NCI-H2196 (cell line): Measurements from ENCODE around the gene RRP1.
"Not testable (repeated sequence)": the region's sequence is repeated elsewhere in the genome, so short reads cannot be mapped to it uniquely, and the experiment has no call there.

Source experiments
- DNase-seq: peaks from one replicate; lab custom pipeline; 2025; ENCODE audit not compliant: unreplicated experiment; lab: John Stamatoyannopoulos, UW

The RRP1 gene

GRCh38 chr21:43835050-43835449, 45.7 kb downstream of the RRP1 start:
- DNase-seq, result no peak

- no peak for DNase-seq
Measured at GRCh38 chr21:43835861-43836260, 46.5 kb downstream of the RRP1 start.

- DNase-seq, result no peak
Measured at GRCh38 chr21:43836616-43837015, 47.2 kb downstream of the RRP1 start.

- no peak for DNase-seq
Measured at GRCh38 chr21:43840259-43840658, 50.9 kb downstream of the RRP1 start.

- DNase-seq, result no peak
Measured at GRCh38 chr21:43842742-43843141, 53.4 kb downstream of the RRP1 start.

- not testable (repeated sequence) for DNase-seq
Measured at GRCh38 chr21:43844906-43845305, 55.5 kb downstream of the RRP1 start.

GRCh38 chr21:43845386-43845785, 56.0 kb downstream of the RRP1 start:
- no peak for DNase-seq

- no peak for DNase-seq
Measured at GRCh38 chr21:43846430-43846829, 57.1 kb downstream of the RRP1 start.

- no peak for DNase-seq
Measured at GRCh38 chr21:43847301-43847700, 57.9 kb downstream of the RRP1 start.

GRCh38 chr21:43848771-43849170, 59.4 kb downstream of the RRP1 start:
- no peak for DNase-seq

- DNase-seq, result no peak
Measured at GRCh38 chr21:43849532-43850299, 60.3 kb downstream of the RRP1 start.

- DNase-seq, result no peak
Measured at GRCh38 chr21:43850728-43851295, 61.4 kb downstream of the RRP1 start.

- DNase-seq, result no peak
Measured at GRCh38 chr21:43851593-43851992, 62.2 kb downstream of the RRP1 start.

GRCh38 chr21:43853851-43854772, 64.7 kb downstream of the RRP1 start:
- DNase-seq, result no peak
